ENCODE data around the gene SLC39A2.

Gene SLC39A2

GRCh38 chr14:21043387-21043973 is 44.4 kb downstream of the SLC39A2 start:
- TF ChIP-seq CTCF (conservative IDR thresholded peaks at IDR 0.05) = no peak
- no peak for TF ChIP-seq ZFX (IDR thresholded peaks at IDR 0.05)
- peak overlapping the region; percentile 27; the same call in 1 of the 2 replicates for H3K27ac ChIP-seq

GRCh38 chr14:21043974-21044618 is 45.0 kb downstream of the SLC39A2 start:
- no peak for TF ChIP-seq ZFX (IDR thresholded peaks at IDR 0.05)
- no peak for TF ChIP-seq CTCF (conservative IDR thresholded peaks at IDR 0.05)
- H3K27ac ChIP-seq = peak overlapping the region; percentile 17

- TF ChIP-seq ZFX (IDR thresholded peaks at IDR 0.05) (no peak), CTCF (conservative IDR thresholded peaks at IDR 0.05) (no peak)
- H3K27ac ChIP-seq = no peak overlapping the region
Observed at GRCh38 chr14:21047378-21047781, 48.3 kb downstream of the SLC39A2 start.

GRCh38 chr14:21048638-21049037 is 49.5 kb downstream of the SLC39A2 start:
- TF ChIP-seq CTCF (conservative IDR thresholded peaks at IDR 0.05) (no peak), ZFX (IDR thresholded peaks at IDR 0.05) (no peak)

GRCh38 chr14:21049271-21049673 is 50.2 kb downstream of the SLC39A2 start:
- no peak overlapping the region for H3K27ac ChIP-seq
- TF ChIP-seq CTCF (conservative IDR thresholded peaks at IDR 0.05) = no peak

More at GRCh38 chr14:21048638-21049037, 49.5 kb downstream of the SLC39A2 start:
- no peak overlapping the region for H3K27ac ChIP-seq

- H3K27ac ChIP-seq = no peak overlapping the region
- TF ChIP-seq CTCF (conservative IDR thresholded peaks at IDR 0.05) (no peak), ZFX (IDR thresholded peaks at IDR 0.05) (no peak)
Observed at GRCh38 chr14:21050597-21050996, 51.5 kb downstream of the SLC39A2 start.

All from C4-2B (cell line).